Measurements from ENCODE around the gene PIM1. TPM values are rescaled to one million over a fixed set of nuclear protein-coding genes. Genes with fewer than 3 reads are reported as not detected.

Gene PIM1
- polyA plus RNA-seq, 1 donor (not counting 4 experiments of a cell fraction or from before 2014, with no cell fraction given) = 10.2 TPM

GRCh38 chr6:37206622-37207021, 36.7 kb downstream of the PIM1 start:
- FAIRE-seq = no peak
- no peaks in the 10 kb centered on the region for H3K9me3 ChIP-seq (ENCODE audit: control insufficient read depth, low read depth, low read length)
- H4K20me1 ChIP-seq (ENCODE audit: control insufficient read depth, extremely low read depth, insufficient read depth, low read length) = no peaks in the 10 kb centered on the region
- H3K4me3 ChIP-seq (ENCODE audit: control insufficient read depth in 2 of 3, extremely low read depth in 1 of 3, insufficient read depth in 2 of 3, low read depth in 1 of 3, low read length in 3 of 3) = no peak overlapping the region
- no peaks in the 10 kb centered on the region for H3K27me3 ChIP-seq (ENCODE audit: control insufficient read depth, extremely low read depth, insufficient read depth, low read length)
- dilution Hi-C loops (cut with MboI; ENCODE audit: extremely low pct_ligation_motif_present, low sequenced_read_pairs) = no loop called here
- H3K9me1 ChIP-seq (ENCODE audit: control insufficient read depth, extremely low read depth, insufficient read depth, low read length) = no peaks in the 10 kb centered on the region
- H3K79me2 ChIP-seq (ENCODE audit: control insufficient read depth, insufficient read depth, low read length) = no peaks in the 10 kb centered on the region
- no peak overlapping the region for H3K4me2 ChIP-seq (ENCODE audit: control insufficient read depth, extremely low read depth, insufficient read depth, low read depth, low read length)
- TF ChIP-seq EZH2 (IDR thresholded peaks at IDR 0.05; ENCODE audit: low read length) = no peak
- no peaks in the 10 kb centered on the region for H3K36me3 ChIP-seq (ENCODE audit: control insufficient read depth in 2 of 2, extremely low read depth in 1 of 2, insufficient read depth in 2 of 2, low read length in 2 of 2)
- H3K4me1 ChIP-seq (ENCODE audit: control insufficient read depth, extremely low read depth, insufficient read depth, low read length) = peaks cover 12% of the 10 kb centered on the region
- no peak overlapping the region for H3K27ac ChIP-seq (ENCODE audit: control insufficient read depth, insufficient read depth, low read length)
- H3K9ac ChIP-seq (ENCODE audit: control insufficient read depth, extremely low read depth, insufficient read depth, low read length) = no peak overlapping the region
- DNase-seq (ENCODE audit: low read depth, low spot score) = no peak
- H2AFZ ChIP-seq (ENCODE audit: control insufficient read depth, low read length) = no peak overlapping the region

GRCh38 chr6:37207903-37208456, 38.0 kb downstream of the PIM1 start:
- FAIRE-seq = no peak
- no peaks in the 10 kb centered on the region for H4K20me1 ChIP-seq (ENCODE audit: control insufficient read depth, extremely low read depth, insufficient read depth, low read length)
- no peaks in the 10 kb centered on the region for H3K36me3 ChIP-seq (ENCODE audit: control insufficient read depth in 2 of 2, extremely low read depth in 1 of 2, insufficient read depth in 2 of 2, low read length in 2 of 2)
- no peak overlapping the region for H2AFZ ChIP-seq (ENCODE audit: control insufficient read depth, low read length)
- H3K27ac ChIP-seq (ENCODE audit: control insufficient read depth, insufficient read depth, low read length) = no peak overlapping the region
- TF ChIP-seq EZH2 (IDR thresholded peaks at IDR 0.05; ENCODE audit: low read length) (no peak), CTCF (optimal IDR thresholded peaks at IDR 0.05 in 1 of 3, IDR thresholded peaks at IDR 0.05 in 1 of 3, conservative IDR thresholded peaks at IDR 0.05 in 1 of 3; ENCODE audit: extremely low read depth in 1 of 3, insufficient read depth in 2 of 3, low read length in 3 of 3) (peak; percentile 93 to 97 (median 94))
- no peak overlapping the region for H3K4me2 ChIP-seq (ENCODE audit: control insufficient read depth, extremely low read depth, insufficient read depth, low read depth, low read length)
- dilution Hi-C loops (cut with MboI; ENCODE audit: extremely low pct_ligation_motif_present, low sequenced_read_pairs) = no loop called here
- no peaks in the 10 kb centered on the region for H3K79me2 ChIP-seq (ENCODE audit: control insufficient read depth, insufficient read depth, low read length)
- H3K4me3 ChIP-seq (ENCODE audit: control insufficient read depth in 2 of 3, extremely low read depth in 1 of 3, insufficient read depth in 2 of 3, low read depth in 1 of 3, low read length in 3 of 3) = no peak overlapping the region
- H3K4me1 ChIP-seq (ENCODE audit: control insufficient read depth, extremely low read depth, insufficient read depth, low read length) = peaks cover 5% of the 10 kb centered on the region
- peak; percentile 73 for DNase-seq (ENCODE audit: low read depth, low spot score)
- no peak overlapping the region for H3K9ac ChIP-seq (ENCODE audit: control insufficient read depth, extremely low read depth, insufficient read depth, low read length)
- H3K9me3 ChIP-seq (ENCODE audit: control insufficient read depth, low read depth, low read length) = no peaks in the 10 kb centered on the region
- H3K9me1 ChIP-seq (ENCODE audit: control insufficient read depth, extremely low read depth, insufficient read depth, low read length) = no peaks in the 10 kb centered on the region
- no peaks in the 10 kb centered on the region for H3K27me3 ChIP-seq (ENCODE audit: control insufficient read depth, extremely low read depth, insufficient read depth, low read length)

GRCh38 chr6:37208793-37209192, 38.8 kb downstream of the PIM1 start:
- no peak overlapping the region for H3K4me3 ChIP-seq (ENCODE audit: control insufficient read depth in 2 of 3, extremely low read depth in 1 of 3, insufficient read depth in 2 of 3, low read depth in 1 of 3, low read length in 3 of 3)
- DNase-seq (ENCODE audit: low read depth, low spot score) (no peak), FAIRE-seq (no peak)
- TF ChIP-seq CTCF (optimal IDR thresholded peaks at IDR 0.05 in 1 of 3, IDR thresholded peaks at IDR 0.05 in 1 of 3, conservative IDR thresholded peaks at IDR 0.05 in 1 of 3; ENCODE audit: extremely low read depth in 1 of 3, insufficient read depth in 2 of 3, low read length in 3 of 3) = no peak
- TF ChIP-seq EZH2 (IDR thresholded peaks at IDR 0.05; ENCODE audit: low read length) = no peak
- H4K20me1 ChIP-seq (ENCODE audit: control insufficient read depth, extremely low read depth, insufficient read depth, low read length) = no peaks in the 10 kb centered on the region
- H3K27me3 ChIP-seq (ENCODE audit: control insufficient read depth, extremely low read depth, insufficient read depth, low read length) = no peaks in the 10 kb centered on the region
- H3K9me1 ChIP-seq (ENCODE audit: control insufficient read depth, extremely low read depth, insufficient read depth, low read length) = no peaks in the 10 kb centered on the region
- peaks cover 4% of the 10 kb centered on the region for H3K4me1 ChIP-seq (ENCODE audit: control insufficient read depth, extremely low read depth, insufficient read depth, low read length)
- H3K9ac ChIP-seq (ENCODE audit: control insufficient read depth, extremely low read depth, insufficient read depth, low read length) = no peak overlapping the region
- H3K27ac ChIP-seq (ENCODE audit: control insufficient read depth, insufficient read depth, low read length) = no peak overlapping the region
- no peaks in the 10 kb centered on the region for H3K36me3 ChIP-seq (ENCODE audit: control insufficient read depth in 2 of 2, extremely low read depth in 1 of 2, insufficient read depth in 2 of 2, low read length in 2 of 2)
- no peak overlapping the region for H2AFZ ChIP-seq (ENCODE audit: control insufficient read depth, low read length)
- H3K79me2 ChIP-seq (ENCODE audit: control insufficient read depth, insufficient read depth, low read length) = no peaks in the 10 kb centered on the region
- H3K4me2 ChIP-seq (ENCODE audit: control insufficient read depth, extremely low read depth, insufficient read depth, low read depth, low read length) = no peak overlapping the region
- dilution Hi-C loops (cut with MboI; ENCODE audit: extremely low pct_ligation_motif_present, low sequenced_read_pairs) = no loop called here
- H3K9me3 ChIP-seq (ENCODE audit: control insufficient read depth, low read depth, low read length) = no peaks in the 10 kb centered on the region
